ENCODE measurements around the gene GABRE. TPM values are rescaled to one million over a fixed set of nuclear protein-coding genes. Genes with fewer than 3 reads are reported as not detected.
"Not testable (repeated sequence)": the region's sequence is repeated elsewhere in the genome, so short reads cannot be mapped to it uniquely, and the experiment has no call there.

The GABRE gene
- polyA plus RNA-seq, 4 donors, result 4.2 to 10.4 (median 7.8) TPM

GRCh38 chrX:151970661-151971060, 3.8 kb downstream of the GABRE start:
- DNase-seq (ENCODE audit: low read depth in 4 of 4, low spot score in 2 of 4), result no peak

DNA sequence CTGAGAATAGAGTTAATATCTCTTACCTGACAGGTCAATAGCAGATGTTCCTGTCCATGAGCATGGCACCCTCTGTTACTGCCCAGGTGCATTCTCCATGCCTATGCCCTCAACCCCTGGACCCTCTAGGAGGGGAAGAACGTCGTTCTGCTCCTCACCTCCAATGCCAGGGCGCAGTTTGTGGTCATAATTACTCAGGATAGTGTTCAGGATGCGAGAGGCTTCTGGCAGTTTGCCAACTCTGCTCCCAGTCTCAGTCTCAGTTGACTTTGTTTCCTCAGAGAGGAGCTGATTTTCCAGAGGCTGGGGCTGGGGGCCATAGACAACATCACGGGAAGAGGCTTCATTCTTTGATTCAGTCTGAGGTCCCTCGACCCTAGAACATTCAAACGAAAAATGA, 4.4 kb downstream of the GABRE start:
- no peak for DNase-seq (ENCODE audit: low read depth in 4 of 4, low spot score in 2 of 4)

DNA sequence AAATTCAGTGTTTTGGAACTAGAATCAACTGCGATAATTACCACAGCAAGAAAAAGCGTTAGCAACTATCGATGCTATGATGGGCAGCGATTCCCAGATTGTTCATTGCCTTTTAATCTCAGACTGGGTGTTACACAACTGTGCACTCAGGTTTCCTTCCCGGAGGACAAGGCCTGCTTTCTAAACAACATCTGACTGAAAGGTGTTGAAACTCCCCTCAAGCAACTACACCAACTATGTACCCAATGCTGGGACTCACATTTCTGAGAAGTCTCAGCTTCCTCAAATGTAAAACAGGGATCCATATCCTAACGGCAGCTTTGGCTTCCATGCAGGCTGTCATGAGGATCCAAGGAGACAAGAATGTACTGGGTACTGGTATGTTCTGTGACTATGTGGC, 8.2 kb downstream of the GABRE start:
- DNase-seq (ENCODE audit: low read depth in 4 of 4, low spot score in 2 of 4), result no peak

DNA sequence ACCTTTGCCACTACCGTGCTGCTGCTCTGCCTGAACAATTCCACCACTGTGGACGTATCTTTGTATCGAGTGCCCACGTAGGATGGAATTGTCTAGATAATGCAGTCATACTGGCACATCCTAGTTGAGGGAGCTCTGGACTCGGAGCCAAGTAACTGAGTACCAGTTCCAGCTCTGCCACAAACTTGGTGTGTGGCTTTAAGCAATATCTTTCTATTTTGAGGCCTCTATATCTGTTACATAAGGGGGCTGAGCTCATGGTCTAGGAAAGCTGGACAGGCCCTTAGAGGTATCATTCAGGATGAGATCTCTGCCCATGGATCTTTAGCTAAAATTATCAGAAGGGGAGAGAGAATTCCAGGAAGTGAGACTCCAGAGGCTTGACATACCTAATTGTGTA, 12.4 kb downstream of the GABRE start:
- no peak for DNase-seq (ENCODE audit: low read depth in 4 of 4, low spot score in 2 of 4)

- no peak for DNase-seq (ENCODE audit: low read depth in 4 of 4, low spot score in 2 of 4)
Measured at GRCh38 chrX:151958101-151958500, 16.4 kb downstream of the GABRE start.

DNA sequence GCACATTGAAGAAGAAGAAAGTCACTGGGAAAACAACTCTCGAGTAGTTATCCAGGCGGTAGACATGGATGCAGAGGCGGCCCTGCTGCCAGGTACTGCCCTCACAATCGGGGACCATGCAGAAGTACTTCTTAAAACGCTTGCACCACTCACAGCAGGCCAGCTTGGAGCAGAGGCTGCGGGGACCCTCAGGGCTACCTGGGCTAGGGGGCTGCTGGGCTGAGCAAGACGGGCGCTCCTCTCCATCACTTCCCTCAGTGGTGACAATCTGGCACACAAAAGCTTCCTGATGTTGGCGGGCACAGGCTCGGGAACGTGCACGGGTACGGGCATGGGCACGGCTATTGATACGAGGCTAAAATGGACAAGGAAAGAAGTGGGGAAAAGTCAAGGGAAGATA, 19.7 kb downstream of the GABRE start:
- DNase-seq (ENCODE audit: low read depth in 4 of 4, low spot score in 2 of 4), result no peak

- no peak for DNase-seq (ENCODE audit: low read depth in 4 of 4, low spot score in 2 of 4)
Measured at GRCh38 chrX:151938172-151938571, 36.3 kb downstream of the GABRE start.

DNA sequence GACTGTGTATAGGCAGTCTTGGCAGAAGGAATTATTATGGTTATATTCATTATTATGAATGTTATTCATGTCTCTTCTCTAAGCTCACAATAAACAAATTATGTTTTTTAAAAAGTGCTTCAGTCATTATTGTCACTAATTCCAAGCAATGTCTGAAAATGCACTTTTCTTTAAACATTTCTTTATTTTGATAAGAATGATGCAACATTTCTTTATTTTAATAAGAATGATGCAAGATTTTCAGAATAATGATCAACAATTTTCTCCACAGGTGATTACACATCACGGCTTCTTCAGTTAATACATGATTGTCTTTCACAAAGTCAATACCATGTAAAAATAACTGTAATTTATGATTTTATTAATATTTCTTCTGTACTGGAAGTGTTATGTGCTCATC, 39.1 kb downstream of the GABRE start:
- no peak for DNase-seq (ENCODE audit: low read depth in 4 of 4, low spot score in 2 of 4)

DNA sequence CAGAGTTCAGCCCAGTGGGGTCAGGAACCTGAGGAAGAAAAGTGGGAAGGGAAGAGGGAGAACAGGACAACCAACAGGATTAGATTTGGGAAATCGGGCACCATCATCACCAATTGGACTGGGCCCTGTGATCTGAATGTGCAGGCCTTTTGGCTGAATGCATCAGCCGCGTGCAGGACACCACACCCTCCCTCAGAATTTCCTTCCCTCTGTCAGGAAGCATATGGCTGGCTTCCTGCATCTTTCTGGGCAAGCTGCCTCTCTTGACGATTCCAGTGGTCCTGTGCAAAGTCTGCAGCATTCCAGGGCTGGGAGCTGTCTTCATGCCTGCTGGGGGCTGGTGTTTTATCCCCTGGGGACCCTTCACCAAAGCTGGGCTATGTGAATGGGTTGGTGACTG, 45.4 kb downstream of the GABRE start:
- no peak for DNase-seq (ENCODE audit: low read depth in 4 of 4, low spot score in 2 of 4)

GRCh38 chrX:151923648-151924047, 50.8 kb downstream of the GABRE start:
- DNase-seq (ENCODE audit: low read depth in 4 of 4, low spot score in 2 of 4), result no peak

DNA sequence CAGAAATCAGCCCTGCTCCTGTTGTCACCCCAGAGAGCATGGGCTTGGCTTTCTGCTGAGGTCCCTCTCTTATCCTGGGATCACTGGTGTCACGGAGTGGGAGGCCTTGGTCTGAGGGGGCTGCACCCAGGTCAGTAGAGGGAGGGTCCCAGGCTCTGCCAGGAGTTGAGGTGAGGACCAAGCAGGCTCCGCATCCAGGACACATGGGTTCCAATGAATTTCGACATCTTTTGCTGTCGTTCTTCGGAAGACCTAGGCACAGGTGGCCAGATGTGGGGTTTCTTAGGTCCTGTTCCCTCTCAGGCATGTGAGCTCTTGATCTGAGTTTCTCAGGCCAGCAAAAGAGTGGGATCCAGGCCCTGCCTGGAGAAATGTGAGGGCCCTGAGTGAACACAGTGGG, 51.8 kb downstream of the GABRE start:
- no peak for DNase-seq (ENCODE audit: low read depth in 4 of 4, low spot score in 2 of 4)

GRCh38 chrX:151921866-151922265, 52.6 kb downstream of the GABRE start:
- no peak for DNase-seq (ENCODE audit: low read depth in 4 of 4, low spot score in 2 of 4)

DNA sequence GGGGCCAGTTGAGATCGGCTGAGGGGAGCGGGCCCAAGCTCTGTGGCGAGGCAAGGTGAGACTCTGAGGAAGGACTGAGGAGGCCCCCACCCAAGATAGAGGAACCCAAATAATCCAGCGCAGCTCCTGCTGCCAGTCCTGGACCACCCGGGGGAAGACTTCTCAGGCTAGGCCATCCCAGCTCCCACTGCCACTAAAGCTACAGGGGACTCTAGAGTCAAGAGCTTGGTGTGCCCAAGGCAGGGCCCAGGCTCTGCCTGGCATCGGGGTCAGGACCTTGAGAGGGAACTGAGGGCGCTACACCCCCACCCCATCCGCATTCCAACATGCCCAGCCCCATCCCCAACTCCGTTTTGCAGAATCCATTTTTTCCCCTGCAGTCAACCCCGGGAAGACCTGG, 53.2 kb downstream of the GABRE start:
- no peak for DNase-seq (ENCODE audit: low read depth in 4 of 4, low spot score in 2 of 4)

GRCh38 chrX:151920530-151920929, 53.9 kb downstream of the GABRE start:
- DNase-seq (ENCODE audit: low read depth in 4 of 4, low spot score in 2 of 4), result no peak

GRCh38 chrX:151920101-151920500, 54.4 kb downstream of the GABRE start:
- no peak for DNase-seq (ENCODE audit: low read depth in 4 of 4, low spot score in 2 of 4)

DNA sequence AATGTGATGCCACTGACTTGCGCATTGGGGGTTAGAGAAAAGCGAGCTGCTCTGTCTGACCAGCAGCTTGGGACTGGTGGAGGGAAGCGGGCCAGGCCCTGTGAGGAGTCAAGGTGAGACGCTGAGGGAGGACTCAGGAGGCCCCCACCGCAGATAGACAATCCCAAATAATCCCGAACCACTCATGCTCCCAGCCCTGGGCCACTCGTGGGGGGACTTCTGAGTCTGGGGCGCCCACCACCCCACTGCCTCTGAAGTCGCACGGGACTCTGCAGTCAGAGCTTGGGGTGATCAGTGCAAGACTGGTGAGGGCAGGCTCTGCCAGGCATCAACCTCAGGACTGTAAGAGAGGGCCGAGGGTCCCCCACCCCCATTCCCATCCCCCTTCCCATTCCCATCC, 54.9 kb downstream of the GABRE start:
- DNase-seq (ENCODE audit: low read depth in 4 of 4, low spot score in 2 of 4), result no peak

DNA sequence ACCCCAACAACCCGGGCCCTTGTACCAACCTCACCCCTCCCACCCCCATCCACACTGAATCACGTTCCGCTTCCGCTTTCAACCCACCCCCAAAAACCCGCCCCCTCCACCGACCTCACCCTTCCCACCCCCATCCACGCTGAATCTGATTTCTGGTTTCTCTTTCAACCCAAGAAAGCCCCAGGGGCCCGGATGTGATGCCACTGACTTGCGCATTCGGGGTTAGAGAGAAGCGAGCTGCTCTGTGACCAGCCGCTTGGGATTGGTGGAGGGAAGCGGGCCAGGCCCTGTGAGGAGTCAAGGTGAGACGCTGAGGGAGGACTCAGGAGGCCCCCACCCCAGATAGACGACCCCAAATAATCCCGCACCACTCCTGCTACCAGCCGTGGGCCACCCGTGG, 55.7 kb downstream of the GABRE start:
- not testable (repeated sequence) for DNase-seq (ENCODE audit: low read depth in 4 of 4, low spot score in 2 of 4)

GRCh38 chrX:151912780-151913179, 61.7 kb downstream of the GABRE start, which contains the start of gene MAGEA4:
Gene MAGEA4 (plus strand): TSS chrX:151912889. CDS start chrX:151923665, 10,776 bp downstream.
- DNase-seq (ENCODE audit: low read depth in 4 of 4, low spot score in 2 of 4), result no peak

GRCh38 chrX:151912221-151912620, 62.3 kb downstream of the GABRE start:
- no peak for DNase-seq (ENCODE audit: low read depth in 4 of 4, low spot score in 2 of 4)

- no peak for DNase-seq (ENCODE audit: low read depth in 4 of 4, low spot score in 2 of 4)
Measured at GRCh38 chrX:151904989-151905388, 69.5 kb downstream of the GABRE start.

All from left renal cortex interstitium (tissue), 4 donors.